A673 (cell line): ENCODE data around the gene RAB39B.

ENCODE experiments used
- CTCF ChIP-seq: fragments of 300-800, 200-600 bp; sonication (generic); conservative IDR thresholded peaks from 2 replicates; pipeline ENCODE4 v1.5.1; 2017; ENCODE audit warnings: low read depth, mild to moderate bottlenecking, antibody characterized with exemption, low read length, moderate library complexity, mixed read lengths
- EZH2 ChIP-seq: fragments of 200-600 bp; sonication (generic); IDR thresholded peaks from 2 replicates; pipeline ENCODE4 v1.6.1; 2017; ENCODE audit warnings: borderline replicate concordance, low read depth, mild to moderate bottlenecking, mixed read lengths, antibody characterized with exemption, low read length; ENCODE audit not compliant: poor library complexity, severe bottlenecking

- TF ChIP-seq CTCF (no peak), EZH2 (no peak)
Observed at GRCh38 chrX:155313766-155314165, 49.5 kb upstream of the RAB39B start.
